HG02884 (cell line): ENCODE data around the gene HOXC10.

Experiments
- ATAC-seq: cut with Tn5 transposase; IDR thresholded peaks from one replicate; pipeline ENCODE4 v1.9.1; 2021; ENCODE audit warnings: mild to moderate bottlenecking, moderate library complexity; ENCODE audit not compliant: unreplicated experiment

Gene HOXC10

GRCh38 chr12:53950789-53951576 is 34.0 kb upstream of the HOXC10 start:
- ATAC-seq, result no peak

DNA sequence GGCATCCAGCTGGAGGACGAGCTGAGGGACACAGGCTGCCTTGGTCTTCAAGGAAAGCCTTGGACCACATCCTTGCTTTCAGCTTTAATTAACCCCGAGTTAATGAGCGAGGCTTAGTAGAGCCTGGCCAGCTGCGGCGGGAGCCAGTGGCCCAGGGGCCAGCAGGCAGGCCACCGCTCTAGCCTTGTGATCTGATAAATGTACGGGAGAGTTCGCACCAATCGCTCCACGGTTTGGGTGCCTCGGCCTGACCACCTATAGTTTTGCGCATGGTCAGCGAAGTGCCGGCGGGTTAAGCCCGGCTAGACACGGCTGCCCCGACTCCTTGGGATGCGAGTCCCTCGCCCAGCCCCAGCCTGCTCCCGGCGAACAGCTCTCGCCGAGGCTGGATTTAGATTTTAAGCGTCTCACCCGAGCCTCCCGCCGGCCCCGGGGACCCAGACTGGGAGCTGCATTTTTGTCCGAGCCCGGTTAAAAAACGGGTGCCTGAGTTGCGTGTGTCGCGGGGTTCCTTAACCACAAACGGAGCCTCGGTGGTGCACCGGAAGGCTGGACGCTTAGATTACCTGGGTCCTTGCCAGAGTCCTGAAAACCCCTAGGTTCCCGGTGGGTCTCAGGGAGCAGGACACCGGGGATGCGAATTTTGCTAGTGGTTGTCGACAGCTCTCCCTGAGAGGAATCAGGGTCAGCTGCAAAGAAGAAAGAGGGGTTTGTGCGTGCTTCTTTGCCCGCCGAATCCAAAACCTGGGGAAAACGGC is 33.2 kb upstream of the HOXC10 start:
- ATAC-seq, result no peak

DNA sequence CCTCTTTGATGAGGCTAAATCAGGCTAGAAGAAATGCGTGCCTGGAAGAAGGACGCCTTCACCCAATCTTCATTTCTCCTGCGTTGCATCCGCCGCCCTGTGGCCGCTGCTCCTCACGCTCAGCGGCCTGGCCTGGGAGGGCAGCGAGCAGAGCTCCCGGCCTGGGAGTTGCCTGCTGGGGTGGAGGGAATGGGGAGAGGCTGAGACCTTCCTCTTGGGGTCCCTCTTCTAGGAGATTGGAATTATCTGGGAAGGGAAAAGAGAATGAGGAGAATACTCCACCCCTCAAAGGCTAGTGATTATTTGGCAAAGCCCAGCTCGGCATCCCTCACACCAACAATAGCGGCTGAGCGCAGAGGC is 32.6 kb upstream of the HOXC10 start:
- no peak for ATAC-seq

DNA sequence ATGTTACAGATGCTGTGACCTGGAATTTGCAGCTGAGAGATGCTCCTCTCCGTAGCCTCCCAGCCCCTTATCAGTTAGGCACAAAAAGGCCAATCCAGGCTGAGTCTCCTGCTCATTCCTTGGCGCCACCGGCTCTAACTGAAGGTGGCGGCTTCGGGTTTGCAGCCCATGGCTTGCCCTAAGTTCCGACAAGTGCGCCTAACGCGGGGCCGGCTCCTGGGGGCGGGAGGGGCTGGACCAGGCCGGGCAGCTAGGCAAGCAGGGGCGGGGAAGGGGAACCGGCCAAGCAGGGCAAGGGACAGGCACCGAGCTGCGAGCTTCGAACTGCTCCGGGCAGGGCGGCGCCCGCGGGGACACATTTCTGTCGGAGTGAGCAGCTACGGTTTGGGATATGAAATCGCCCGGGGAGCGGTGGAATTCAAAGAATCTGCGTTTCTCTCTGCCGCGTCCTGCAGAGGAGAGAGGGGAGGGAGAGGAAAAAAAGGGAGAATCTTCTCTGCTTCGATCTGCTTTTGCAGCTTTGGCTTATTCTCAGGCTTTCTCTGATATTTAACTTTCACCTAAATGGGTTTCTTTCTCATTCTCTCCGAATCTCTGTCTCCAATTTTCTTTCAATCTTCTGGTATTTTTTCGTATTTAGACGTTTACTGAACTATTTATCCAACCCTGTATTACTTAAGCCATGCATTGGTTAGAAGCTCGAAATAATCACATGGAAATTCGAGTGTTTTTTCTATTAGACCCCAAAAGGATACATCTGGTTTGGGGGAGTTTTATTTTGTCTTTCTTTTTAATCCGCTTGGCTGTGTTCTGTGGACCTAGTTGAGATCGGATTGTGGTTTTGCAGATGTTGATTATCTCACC is 31.8 kb upstream of the HOXC10 start:
- no peak for ATAC-seq

DNA sequence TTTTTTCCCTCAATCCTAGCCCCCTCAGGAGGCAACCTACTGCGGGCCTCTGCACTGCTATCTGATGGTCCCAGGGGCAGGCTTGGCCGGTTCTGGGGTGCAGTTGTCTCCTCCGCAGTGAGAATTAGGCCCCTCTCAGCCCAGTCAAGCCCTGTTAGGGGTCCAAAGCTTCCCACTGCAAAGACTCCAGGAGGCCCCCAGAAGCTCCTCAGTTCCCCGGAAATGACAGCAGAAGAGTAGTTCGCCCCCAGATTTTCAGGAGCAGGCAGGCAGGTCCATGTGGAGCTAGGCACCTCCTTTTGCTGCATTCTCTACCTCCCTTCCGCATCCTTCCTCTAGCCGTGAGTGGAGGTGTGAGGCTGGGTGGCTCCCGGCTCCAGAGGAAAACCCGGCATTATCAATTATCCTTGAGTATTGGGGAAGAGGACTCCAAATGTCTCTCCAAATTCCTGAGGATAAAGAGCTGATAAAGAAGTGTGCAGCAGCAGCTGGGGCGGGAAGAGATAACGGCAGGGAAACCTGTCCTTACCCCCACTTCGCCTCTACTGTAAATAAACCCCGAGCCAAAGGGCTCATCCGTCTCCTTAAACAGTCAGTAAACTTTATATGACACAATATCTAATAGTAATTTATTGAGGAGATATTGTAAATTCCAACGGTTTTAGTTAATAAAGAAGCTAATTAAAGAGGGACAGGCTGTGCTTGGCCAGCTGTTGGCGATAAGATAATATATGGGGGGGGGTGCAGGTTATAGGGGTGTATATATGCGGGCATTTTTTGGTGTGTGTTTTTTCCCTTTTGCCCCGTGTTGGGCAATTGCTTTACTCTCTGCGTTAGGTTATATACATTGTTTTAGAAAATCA is 30.9 kb upstream of the HOXC10 start:
- ATAC-seq, result no peak

DNA sequence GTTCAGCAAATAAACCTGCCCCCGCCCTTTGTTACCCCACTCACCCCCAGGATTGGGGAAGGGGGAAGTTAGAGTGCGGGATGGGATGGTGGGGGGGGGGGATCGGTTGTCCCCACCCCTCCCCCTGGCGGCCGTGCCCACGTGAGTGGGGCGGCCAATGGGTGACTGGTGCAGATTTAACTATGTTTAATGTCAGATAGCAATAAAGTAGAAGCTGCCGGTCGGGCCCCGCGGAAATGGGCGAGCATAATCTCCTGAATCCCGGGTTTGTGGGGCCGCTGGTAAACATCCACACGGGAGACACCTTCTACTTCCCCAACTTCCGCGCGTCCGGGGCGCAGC is 30.3 kb upstream of the HOXC10 start, which contains the start of gene HOXC12:
TSS of gene HOXC12 (plus strand) at position 210 of the 342 bp plus-strand sequence. CDS start at position 237, 27 bp downstream.
- no peak for ATAC-seq

GRCh38 chr12:53955036-53955775 is 29.7 kb upstream of the HOXC10 start:
- ATAC-seq, result no peak

GRCh38 chr12:53955776-53956250 is 29.1 kb upstream of the HOXC10 start:
- ATAC-seq, result no peak

GRCh38 chr12:53956251-53956887 is 28.6 kb upstream of the HOXC10 start:
- no peak for ATAC-seq

DNA sequence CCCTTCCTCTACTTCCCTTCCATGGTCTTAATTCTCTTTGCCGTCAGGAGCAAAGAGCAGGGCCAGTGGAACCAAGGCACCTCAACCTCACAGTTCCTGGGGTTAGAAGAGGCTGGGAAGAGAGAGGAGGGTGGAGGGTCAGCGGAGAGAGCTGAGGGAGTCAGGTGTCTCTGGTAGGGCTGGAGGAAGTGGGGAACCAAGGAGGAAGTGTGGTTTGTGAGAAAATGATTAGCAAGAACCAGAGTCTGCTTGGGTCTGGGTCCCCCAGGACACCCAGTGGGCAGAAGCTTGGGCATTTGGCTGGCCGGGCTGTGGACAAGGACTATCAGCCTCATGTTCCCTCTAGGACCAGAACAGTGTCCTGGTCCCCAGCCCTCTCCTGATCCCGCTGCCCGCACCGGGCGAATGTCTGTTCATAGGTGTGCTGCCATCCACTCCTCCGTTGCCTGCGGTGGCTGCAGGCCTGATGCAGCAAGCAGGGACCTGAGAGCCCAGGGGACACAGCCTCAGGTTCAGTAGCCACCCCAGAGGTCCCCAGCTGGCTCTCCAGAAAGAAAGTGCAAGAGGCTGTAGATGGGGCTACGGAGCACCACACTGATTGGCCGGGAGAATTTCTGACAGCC is 27.9 kb upstream of the HOXC10 start:
- no peak for ATAC-seq

DNA sequence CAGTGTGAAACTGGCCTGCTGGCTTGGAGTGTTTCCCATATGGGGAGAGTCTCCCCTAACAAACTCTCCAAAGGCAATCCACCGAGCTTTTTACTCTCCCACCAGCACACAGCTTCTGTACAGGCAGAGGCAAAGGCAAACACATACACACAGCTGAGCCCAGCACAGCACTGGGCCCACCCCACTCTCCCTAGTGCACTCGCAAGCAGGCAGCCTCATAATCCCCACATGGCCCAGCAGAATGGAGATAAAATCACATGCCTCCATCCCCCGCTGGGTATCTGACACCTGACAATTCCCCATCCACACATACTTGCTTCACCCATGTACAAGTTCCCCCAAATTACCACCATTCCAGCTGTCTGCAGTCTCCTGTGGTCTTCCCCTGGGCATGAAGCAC is 26.8 kb upstream of the HOXC10 start:
- ATAC-seq, result no peak

GRCh38 chr12:53959314-53959713 is 25.6 kb upstream of the HOXC10 start:
- ATAC-seq, result no peak

- no peak for ATAC-seq
Observed at GRCh38 chr12:53960187-53961024, 24.5 kb upstream of the HOXC10 start.

DNA sequence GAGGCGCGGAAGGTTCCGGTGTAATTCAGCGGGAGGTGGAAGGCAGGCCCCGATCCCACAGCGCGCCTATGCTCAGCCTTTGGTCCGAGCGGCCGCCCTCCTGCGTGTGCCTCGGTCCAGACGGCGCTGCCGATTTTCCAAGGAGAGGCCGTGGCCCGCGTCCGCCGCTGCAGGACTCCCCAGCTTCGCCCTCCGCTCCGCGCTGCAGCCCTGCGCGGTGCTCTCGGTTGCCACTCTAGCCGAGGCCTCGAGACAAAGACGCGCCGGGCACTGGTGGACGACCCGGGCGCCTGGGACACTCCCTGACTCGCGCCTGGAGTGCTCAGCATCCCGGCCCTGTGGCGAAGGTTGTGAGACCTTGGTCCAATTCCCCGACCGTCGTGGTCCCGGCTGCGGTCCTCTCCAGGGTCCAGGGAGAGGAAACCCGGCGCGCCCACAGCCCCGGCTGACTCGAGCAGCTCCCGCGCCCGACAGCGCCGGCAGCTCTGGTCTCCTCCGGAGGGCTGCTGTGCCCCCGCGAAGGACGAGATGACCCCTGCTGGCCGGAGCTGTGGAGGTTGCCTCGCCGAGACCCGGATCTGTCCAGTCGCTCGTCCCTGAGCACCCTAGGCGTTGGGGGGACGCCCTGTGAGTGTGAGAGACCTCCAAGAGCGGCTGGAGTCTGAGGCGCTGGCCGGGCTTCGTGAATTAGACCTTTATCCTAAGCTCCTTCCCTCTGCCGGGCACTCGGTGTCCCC is 23.8 kb upstream of the HOXC10 start:
- ATAC-seq, result no peak

DNA sequence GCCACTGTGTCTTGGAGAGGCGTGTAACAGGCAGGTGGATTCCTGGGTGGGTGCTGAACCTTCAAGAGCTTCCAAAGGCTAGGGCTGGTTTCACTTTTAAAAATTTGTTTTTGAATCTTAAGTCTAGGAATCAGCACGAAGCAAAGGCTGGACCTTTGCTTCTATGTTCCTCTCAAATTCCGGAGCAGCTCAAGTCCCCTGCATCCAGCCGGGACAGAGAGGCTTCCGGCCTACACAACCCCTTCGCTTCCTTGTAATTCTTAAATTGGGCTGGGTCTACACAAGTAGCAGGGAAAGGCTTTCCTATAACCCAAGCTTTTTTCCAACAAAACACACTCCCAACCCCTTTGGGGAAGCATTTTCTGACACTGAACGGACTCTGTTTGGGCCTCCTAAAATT is 21.9 kb upstream of the HOXC10 start:
- ATAC-seq, result no peak

DNA sequence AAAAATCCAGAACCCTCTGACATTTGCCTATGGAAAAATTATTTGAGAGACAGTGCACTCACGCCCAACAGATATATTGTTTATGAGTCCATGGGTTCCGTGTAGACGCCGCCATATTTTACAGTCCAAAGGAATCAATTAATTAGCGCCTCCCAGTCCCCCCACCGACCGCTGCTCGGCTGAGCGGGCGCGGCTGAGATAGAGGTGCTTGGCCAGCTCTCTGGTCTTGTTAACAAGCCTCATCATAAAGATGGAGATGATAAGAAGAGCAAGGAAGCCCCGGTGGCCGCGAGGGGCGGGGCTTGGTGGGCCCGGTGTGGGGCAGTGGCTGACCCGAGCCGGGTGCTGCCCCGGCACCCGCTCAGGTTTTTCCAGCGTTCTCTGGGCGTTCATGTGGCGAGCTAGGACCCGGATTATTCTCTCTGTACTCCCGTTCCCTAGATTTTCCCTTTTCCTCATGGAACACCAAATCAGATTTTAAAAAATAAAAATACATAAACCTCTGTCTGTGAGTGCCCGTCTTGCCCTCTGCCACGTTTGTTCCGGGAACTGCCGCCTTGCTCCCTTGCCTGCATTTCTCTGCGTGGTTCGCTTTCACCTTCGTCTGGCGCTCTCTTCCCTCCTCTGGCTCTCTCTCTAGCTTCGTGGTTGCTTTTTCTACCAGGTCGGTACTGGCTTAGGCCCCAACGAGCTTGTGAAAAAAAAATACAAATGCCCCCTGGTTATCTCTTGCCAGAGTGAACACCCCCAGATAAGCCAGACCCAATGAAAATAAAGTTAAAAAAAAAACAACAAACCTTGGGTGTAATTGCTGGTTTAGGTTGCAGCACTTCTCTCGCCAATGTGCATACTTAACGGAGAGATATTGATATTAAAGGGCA is 21.3 kb upstream of the HOXC10 start:
- ATAC-seq, result no peak
